Epithelial cell of alveolus of lung (primary cell): ENCODE data around the gene COL1A1. TPM values are rescaled to one million over a fixed set of nuclear protein-coding genes. Genes with fewer than 3 reads are reported as not detected.

Source experiments
- total RNA-seq: library from RNA; depleted of rRNA; stranded (reverse); fragments of >200 nt; gene quantifications from 2 replicates; pipeline ENCODE4 v1.2.1, GENCODE V29; 2015

Gene COL1A1
- 2,527 and 2,573 TPM in 2 replicates for total RNA-seq

DNA sequence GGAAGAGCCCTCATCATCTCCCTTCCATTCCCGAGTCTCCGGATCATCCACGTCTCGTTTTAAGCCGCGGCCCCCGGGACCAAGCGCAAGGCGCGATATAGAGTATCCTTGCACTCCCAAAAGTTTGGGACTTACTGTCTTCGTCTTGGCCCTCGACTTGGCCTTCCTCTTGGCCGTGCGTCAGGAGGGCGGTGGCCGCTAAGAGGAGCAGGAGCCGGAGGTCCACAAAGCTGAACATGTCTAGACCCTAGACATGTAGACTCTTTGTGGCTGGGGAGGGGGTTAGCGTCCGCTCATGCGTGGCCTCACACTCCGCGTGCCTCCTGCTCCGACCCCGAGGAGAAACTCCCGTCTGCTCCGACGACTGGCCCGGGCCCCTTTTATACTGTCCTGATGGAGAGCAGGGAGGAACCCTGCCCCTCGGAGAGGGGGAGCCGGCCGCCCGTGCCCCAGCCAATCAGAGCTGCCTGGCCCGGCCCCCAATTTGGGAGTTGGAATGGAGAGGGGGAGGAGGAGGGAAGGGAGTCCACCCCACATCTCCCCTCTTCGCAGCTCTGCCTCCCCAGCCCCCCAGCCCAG, at the start of gene COL1A1:
COL1A1 (minus strand) TSS at position 356 of the 579 bp plus-strand sequence; CDS start at position 238, 118 bp downstream.

GRCh38 chr17:50165867-50166517, 35.4 kb downstream of the COL1A1 start, which contains the start of gene SGCA:
SGCA (plus strand) TSS chr17:50166005; CDS start chr17:50166041, 36 bp downstream.

DNA sequence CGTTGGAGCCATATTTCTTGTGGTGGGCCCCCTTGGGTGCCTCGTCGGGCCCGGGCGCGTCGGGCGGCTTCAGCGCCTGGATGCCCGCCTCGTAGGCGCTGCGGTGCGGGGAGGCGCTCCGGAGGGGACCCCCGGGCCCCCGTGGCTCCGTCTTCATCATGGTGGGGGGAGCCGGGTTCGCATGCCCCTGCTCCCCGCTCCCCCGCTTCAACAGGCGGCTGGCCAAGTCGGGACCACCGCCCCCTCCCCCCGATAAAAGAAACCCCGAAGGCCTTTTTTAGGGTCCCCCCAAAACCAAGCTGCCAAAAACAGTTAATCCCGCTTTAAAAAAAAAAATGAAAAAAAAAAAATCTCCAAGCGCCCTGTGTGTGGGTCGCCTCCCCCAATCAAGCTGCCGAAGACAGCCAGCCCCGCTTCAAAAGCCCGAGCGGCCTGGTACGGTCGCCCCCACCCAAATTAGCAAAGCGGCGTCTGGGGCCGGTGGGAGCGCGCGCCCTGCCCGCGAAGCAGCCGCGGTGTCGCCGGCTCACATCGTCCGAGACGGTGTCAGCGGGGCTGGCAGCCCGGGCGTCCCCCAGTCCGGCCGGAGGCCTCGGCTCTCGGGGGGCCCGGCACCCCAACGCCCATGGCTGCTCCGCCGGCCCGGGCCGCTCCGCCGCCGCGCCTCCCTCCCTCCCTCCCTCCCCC, 50.9 kb downstream of the COL1A1 start, which contains the start of gene PPP1R9B:
PPP1R9B (minus strand) TSS at position 324 of the 687 bp plus-strand sequence; CDS start at position 160, 164 bp downstream.

Other genes starting within 250 kb of the COL1A1 start
- gene DLX4, start 232.4 kb downstream of the COL1A1 start, total RNA-seq = not detected in 2 replicates
- gene DLX3, start 206.4 kb downstream of the COL1A1 start, total RNA-seq = not detected in 2 replicates
- gene ITGA3, start 145.5 kb downstream of the COL1A1 start, total RNA-seq = 21.9 and 163 TPM in 2 replicates
- 19.8 and 28.4 TPM in 2 replicates for gene PDK2, start 106.3 kb downstream of the COL1A1 start, total RNA-seq
- 7.4 and 10.7 TPM in 2 replicates for gene SAMD14, start 71.5 kb downstream of the COL1A1 start, total RNA-seq
- gene PPP1R9B, start 51.0 kb downstream of the COL1A1 start, total RNA-seq = 31.7 and 41.8 TPM in 2 replicates
- 0.32 TPM in 1 of 2 replicates, not detected in the other for gene SGCA, start 35.6 kb downstream of the COL1A1 start, total RNA-seq
- 0.16 and 1.4 TPM in 2 replicates for gene TMEM92, start 72.8 kb upstream of the COL1A1 start, total RNA-seq
- 27.0 and 54.8 TPM in 2 replicates for gene XYLT2, start 144.5 kb upstream of the COL1A1 start, total RNA-seq
- gene MRPL27, start 171.6 kb upstream of the COL1A1 start, total RNA-seq = 63.2 and 76.4 TPM in 2 replicates
- gene EME1, start 171.6 kb upstream of the COL1A1 start, total RNA-seq = 1.7 and 4.5 TPM in 2 replicates
- 92.0 and 210 TPM in 2 replicates for gene LRRC59, start 195.9 kb upstream of the COL1A1 start, total RNA-seq
- gene ACSF2, start 224.6 kb upstream of the COL1A1 start, total RNA-seq = 16.9 and 37.1 TPM in 2 replicates